K562 (cell line): ENCODE results near the gene CELA3B. TPM values are rescaled to one million over a fixed set of nuclear protein-coding genes. Genes with fewer than 3 reads are reported as not detected.

Experiments used
- EP300 ChIP-seq: IDR thresholded peaks from 2 replicates; pipeline ENCODE4 v1.6.1; 2012; ENCODE audit warnings: low read length, improper control_type of control experiment
- FOSL1 ChIP-seq: fragments of 200-800 bp; sonication (Bioruptor generic); conservative IDR thresholded peaks from 2 replicates; pipeline ENCODE4 v1.6.1; 2016; ENCODE audit warnings: missing genetic modification characterization, missing compliant biosample characterization
- KLF16 ChIP-seq: IDR thresholded peaks from 2 replicates; pipeline ENCODE4 v1.6.1; 2016; ENCODE audit warnings: antibody characterized with exemption
- NFE2L1 ChIP-seq: fragments of 450-650 bp; IDR thresholded peaks from 2 replicates; pipeline ENCODE4 v1.6.1; 2016; ENCODE audit warnings: missing genetic modification characterization, low read depth, mild to moderate bottlenecking, missing compliant biosample characterization, moderate library complexity, borderline replicate concordance
- NR3C1 ChIP-seq: sonication (generic); formaldehyde crosslinking; IDR thresholded peaks from 2 replicates; pipeline ENCODE4 v1.8.1; 2022; ENCODE audit warnings: missing genetic modification reagents
- PURB ChIP-seq: sonication (generic); formaldehyde crosslinking; IDR thresholded peaks from 2 replicates; pipeline ENCODE4 v1.9.0; 2021; ENCODE audit warnings: low read depth, mild to moderate bottlenecking, missing genetic modification reagents
- SAFB2 ChIP-seq: fragments of 200-400 bp; formaldehyde crosslinking; IDR thresholded peaks from 2 replicates; pipeline ENCODE4 v1.6.1; 2018; ENCODE audit warnings: borderline replicate concordance, low read length, low read depth, moderate library complexity; ENCODE audit not compliant: severe bottlenecking
- ZNF282 ChIP-seq: sonication (generic); formaldehyde crosslinking; IDR thresholded peaks from 2 replicates; pipeline ENCODE4 v1.8.1; 2023; ENCODE audit warnings: missing genetic modification reagents
- ZNF311 ChIP-seq: fragments of 250-450 bp; sonication (Bioruptor Pico); IDR thresholded peaks from 2 replicates; pipeline ENCODE4 v1.4.0; 2020; ENCODE audit warnings: mild to moderate bottlenecking, moderate library complexity
- ZNF764 ChIP-seq: fragments of 250-450 bp; sonication (Bioruptor Pico); IDR thresholded peaks from 2 replicates; pipeline ENCODE4 v1.4.0; 2020; ENCODE audit warnings: low read depth, mild to moderate bottlenecking, moderate library complexity
- ZNF778 ChIP-seq: fragments of 450-650 bp; formaldehyde crosslinking; IDR thresholded peaks from 2 replicates; pipeline ENCODE4 v1.4.0; 2020; ENCODE audit warnings: mild to moderate bottlenecking, moderate library complexity
- polyA plus RNA-seq, 8 experiments: library from polyadenylated mRNA; depleted of rRNA in 4 of 8; stranded (reverse) in 5 of 8; unstranded in 3 of 8; fragments of >200 nt; fragmentation: Nextera tagmentation in 2 of 8; fragmentation: Illumina TruSeq in 1 of 8; extraction: Ambion mirVana in 2 of 8; extraction: Trizol in 1 of 8; gene quantifications; 2 replicates each; pipeline versions ENCODE4 v1.2.1 to v1.2.3, GENCODE V29; 2011 to 2014; ENCODE audit warnings: inconsistent platforms in 1 of 8, missing spikeins in 1 of 8
- total RNA-seq, 7 experiments: library from RNA; depleted of rRNA in 6 of 7; stranded (reverse); fragments of >200 nt in 6 of 7; fragmentation: Illumina TruSeq in 2 of 7; extraction: Trizol in 2 of 7; gene quantifications; 2 replicates each; pipeline versions ENCODE4 v1.2.1 to v1.2.3, GENCODE V29; 2011 to 2021; ENCODE audit warnings: low replicate concordance in 1 of 7
- TF ChIP-seq, protein P1 (sequence below): sonication (generic); formaldehyde crosslinking; IDR thresholded peaks from 2 replicates; pipeline ENCODE4 v1.8.1; 2023; ENCODE audit warnings: mild to moderate bottlenecking, missing genetic modification reagents
- TF ChIP-seq, protein P2 (sequence below): IDR thresholded peaks from 3 replicates; pipeline ENCODE4 v1.6.1; 2011; ENCODE audit warnings: borderline replicate concordance, mild to moderate bottlenecking, moderate library complexity; ENCODE audit not compliant: insufficient read length; ENCODE audit errors: extremely low read depth
- TF ChIP-seq, protein P3 (sequence below): IDR thresholded peaks from 2 replicates; pipeline ENCODE4 v1.6.1; 2011; ENCODE audit not compliant: insufficient read length; ENCODE audit errors: extremely low read depth
- TF ChIP-seq, protein P4 (sequence below): sonication (generic); formaldehyde crosslinking; IDR thresholded peaks from 2 replicates; pipeline ENCODE4 v1.8.0; 2022; ENCODE audit warnings: missing genetic modification reagents, mild to moderate bottlenecking, borderline replicate concordance
- TF ChIP-seq, protein P5 (sequence below): fragments of 150-350 bp; conservative IDR thresholded peaks from 2 replicates; pipeline ENCODE4 v1.6.1; 2014; ENCODE audit warnings: low read length

CELA3B gene
- total and polyA plus RNA-seq, 9 of the 15 experiments (the other 6 are each of a cell fraction or from before 2014, with no cell fraction given): 3.1 TPM; not detected in 8

DNA sequence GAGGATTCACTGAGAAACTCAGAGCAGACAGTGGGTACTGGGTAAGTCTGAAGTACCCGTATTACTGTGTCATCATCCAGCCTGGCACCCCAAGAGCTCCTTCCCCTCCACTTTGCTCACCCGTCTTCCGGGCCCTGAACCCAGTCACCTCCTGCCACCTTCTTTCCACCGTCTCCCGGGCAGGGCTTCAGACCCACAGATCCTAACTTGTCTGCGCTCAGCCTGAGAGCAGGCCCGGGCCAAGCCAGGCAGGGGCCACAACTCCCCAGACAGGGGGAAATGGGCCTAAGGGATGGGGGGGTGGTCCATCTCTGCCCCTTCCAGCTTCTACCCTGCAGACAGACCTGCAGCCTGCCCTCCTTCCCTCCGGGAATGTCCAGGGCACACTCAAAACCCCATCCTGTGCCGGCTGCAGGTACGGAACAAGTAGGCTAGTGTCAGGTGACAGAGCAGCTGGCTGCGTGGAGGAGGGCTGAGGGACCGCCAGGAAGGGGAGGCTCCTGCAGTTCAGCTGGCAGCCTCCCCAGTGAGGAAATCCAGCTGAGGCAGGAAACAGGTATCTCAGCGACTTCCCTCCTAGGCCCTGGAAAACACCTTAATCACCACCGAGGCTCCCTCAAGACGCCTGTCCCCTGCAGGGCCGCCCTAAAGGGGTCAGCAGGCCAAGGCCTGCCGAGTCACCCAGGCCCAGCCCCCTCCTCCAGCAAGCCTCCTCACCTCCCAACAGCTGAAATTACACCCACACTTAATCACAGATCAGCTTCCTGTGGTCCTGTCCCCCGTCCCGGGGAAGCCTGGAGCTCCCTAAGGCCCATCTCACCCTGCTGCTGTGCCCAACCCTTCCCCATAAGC is 43.2 kb upstream of the CELA3B start (continued):
- no peak for TF ChIP-seq NFE2L1
- no peak for TF ChIP-seq SAFB2
- 0 out of 2 replicates have a peak, but pooled peaks have one; percentile 41 for TF ChIP-seq KLF16
- no peak for TF ChIP-seq ZNF311 (CRISPR knock-in tag)
- TF ChIP-seq, protein P1, sequence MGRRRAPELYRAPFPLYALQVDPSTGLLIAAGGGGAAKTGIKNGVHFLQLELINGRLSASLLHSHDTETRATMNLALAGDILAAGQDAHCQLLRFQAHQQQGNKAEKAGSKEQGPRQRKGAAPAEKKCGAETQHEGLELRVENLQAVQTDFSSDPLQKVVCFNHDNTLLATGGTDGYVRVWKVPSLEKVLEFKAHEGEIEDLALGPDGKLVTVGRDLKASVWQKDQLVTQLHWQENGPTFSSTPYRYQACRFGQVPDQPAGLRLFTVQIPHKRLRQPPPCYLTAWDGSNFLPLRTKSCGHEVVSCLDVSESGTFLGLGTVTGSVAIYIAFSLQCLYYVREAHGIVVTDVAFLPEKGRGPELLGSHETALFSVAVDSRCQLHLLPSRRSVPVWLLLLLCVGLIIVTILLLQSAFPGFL (CRISPR knock-in tag): no peak
- no peak for TF ChIP-seq ZNF282 (CRISPR knock-in tag)
- TF ChIP-seq, protein P2, sequence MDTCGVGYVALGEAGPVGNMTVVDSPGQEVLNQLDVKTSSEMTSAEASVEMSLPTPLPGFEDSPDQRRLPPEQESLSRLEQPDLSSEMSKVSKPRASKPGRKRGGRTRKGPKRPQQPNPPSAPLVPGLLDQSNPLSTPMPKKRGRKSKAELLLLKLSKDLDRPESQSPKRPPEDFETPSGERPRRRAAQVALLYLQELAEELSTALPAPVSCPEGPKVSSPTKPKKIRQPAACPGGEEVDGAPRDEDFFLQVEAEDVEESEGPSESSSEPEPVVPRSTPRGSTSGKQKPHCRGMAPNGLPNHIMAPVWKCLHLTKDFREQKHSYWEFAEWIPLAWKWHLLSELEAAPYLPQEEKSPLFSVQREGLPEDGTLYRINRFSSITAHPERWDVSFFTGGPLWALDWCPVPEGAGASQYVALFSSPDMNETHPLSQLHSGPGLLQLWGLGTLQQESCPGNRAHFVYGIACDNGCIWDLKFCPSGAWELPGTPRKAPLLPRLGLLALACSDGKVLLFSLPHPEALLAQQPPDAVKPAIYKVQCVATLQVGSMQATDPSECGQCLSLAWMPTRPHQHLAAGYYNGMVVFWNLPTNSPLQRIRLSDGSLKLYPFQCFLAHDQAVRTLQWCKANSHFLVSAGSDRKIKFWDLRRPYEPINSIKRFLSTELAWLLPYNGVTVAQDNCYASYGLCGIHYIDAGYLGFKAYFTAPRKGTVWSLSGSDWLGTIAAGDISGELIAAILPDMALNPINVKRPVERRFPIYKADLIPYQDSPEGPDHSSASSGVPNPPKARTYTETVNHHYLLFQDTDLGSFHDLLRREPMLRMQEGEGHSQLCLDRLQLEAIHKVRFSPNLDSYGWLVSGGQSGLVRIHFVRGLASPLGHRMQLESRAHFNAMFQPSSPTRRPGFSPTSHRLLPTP: no peak
- no peak for TF ChIP-seq ZNF778 (CRISPR knock-in tag)
- no peak for TF ChIP-seq ZNF764 (CRISPR knock-in tag)
- TF ChIP-seq NR3C1 (CRISPR knock-in tag): no peak
- TF ChIP-seq, protein P3, sequence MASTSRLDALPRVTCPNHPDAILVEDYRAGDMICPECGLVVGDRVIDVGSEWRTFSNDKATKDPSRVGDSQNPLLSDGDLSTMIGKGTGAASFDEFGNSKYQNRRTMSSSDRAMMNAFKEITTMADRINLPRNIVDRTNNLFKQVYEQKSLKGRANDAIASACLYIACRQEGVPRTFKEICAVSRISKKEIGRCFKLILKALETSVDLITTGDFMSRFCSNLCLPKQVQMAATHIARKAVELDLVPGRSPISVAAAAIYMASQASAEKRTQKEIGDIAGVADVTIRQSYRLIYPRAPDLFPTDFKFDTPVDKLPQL: no peak
- TF ChIP-seq, protein P4, sequence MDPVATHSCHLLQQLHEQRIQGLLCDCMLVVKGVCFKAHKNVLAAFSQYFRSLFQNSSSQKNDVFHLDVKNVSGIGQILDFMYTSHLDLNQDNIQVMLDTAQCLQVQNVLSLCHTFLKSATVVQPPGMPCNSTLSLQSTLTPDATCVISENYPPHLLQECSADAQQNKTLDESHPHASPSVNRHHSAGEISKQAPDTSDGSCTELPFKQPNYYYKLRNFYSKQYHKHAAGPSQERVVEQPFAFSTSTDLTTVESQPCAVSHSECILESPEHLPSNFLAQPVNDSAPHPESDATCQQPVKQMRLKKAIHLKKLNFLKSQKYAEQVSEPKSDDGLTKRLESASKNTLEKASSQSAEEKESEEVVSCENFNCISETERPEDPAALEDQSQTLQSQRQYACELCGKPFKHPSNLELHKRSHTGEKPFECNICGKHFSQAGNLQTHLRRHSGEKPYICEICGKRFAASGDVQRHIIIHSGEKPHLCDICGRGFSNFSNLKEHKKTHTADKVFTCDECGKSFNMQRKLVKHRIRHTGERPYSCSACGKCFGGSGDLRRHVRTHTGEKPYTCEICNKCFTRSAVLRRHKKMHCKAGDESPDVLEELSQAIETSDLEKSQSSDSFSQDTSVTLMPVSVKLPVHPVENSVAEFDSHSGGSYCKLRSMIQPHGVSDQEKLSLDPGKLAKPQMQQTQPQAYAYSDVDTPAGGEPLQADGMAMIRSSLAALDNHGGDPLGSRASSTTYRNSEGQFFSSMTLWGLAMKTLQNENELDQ: no peak
- no peak for TF ChIP-seq FOSL1
- TF ChIP-seq PURB (CRISPR knock-in tag): no peak
- TF ChIP-seq, protein P5, sequence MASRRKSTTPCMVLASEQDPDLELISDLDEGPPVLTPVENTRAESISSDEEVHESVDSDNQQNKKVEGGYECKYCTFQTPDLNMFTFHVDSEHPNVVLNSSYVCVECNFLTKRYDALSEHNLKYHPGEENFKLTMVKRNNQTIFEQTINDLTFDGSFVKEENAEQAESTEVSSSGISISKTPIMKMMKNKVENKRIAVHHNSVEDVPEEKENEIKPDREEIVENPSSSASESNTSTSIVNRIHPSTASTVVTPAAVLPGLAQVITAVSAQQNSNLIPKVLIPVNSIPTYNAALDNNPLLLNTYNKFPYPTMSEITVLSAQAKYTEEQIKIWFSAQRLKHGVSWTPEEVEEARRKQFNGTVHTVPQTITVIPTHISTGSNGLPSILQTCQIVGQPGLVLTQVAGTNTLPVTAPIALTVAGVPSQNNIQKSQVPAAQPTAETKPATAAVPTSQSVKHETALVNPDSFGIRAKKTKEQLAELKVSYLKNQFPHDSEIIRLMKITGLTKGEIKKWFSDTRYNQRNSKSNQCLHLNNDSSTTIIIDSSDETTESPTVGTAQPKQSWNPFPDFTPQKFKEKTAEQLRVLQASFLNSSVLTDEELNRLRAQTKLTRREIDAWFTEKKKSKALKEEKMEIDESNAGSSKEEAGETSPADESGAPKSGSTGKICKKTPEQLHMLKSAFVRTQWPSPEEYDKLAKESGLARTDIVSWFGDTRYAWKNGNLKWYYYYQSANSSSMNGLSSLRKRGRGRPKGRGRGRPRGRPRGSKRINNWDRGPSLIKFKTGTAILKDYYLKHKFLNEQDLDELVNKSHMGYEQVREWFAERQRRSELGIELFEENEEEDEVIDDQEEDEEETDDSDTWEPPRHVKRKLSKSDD: no peak
- TF ChIP-seq EP300: no peak
